ENCODE measurements around the gene STAG3. TPM values are rescaled to one million over a fixed set of nuclear protein-coding genes. Genes with fewer than 3 reads are reported as not detected.
"Not testable (repeated sequence)": the region's sequence is repeated elsewhere in the genome, so short reads cannot be mapped to it uniquely, and the experiment has no call there.

The STAG3 gene
- total and polyA plus RNA-seq, 2 of the 8 experiments (the other 6 are each of a cell fraction or from before 2014, with no cell fraction given), result 1.3 to 3.3 TPM

DNA sequence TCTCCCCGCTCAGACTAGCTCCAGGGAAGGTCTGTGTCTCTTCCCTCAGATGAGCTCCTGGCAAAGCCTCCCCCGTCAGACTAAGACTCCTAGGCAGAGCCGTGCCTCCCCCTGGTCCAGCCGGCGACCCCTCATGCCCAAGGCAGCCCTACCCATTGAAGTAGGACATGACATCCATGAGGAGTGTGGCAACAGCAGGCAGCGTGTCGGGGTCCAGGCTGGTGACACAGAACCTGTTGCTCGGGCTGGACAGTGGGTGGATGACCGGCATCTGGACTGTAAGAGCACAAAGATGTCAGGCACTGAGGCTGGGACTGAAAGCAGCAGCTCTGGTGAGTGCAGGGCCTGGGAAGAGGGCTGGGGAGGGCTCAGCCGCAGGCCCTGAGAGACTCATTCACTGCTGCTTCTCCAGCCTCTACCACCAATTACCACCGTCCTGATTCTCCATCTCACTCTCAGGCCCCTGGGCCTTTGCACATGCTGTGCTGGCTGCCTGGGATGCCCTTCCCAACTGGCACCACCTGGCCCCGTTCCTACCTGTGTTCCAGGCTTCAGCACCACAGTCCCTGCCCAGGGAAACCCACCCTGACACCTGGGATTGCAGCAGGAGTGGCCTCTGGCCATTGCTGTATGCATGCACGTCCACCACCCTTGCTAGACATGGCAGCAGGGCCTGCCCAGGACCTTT, 44.9 kb downstream of the STAG3 start (continued):
- no peak for TF ChIP-seq NANOG (IDR thresholded peaks at IDR 0.05; ENCODE audit: insufficient read depth, low read depth, low read length, poor library complexity, severe bottlenecking)
- TF ChIP-seq RAD21 (IDR thresholded peaks at IDR 0.05 in 1 of 2, conservative IDR thresholded peaks at IDR 0.05 in 1 of 2; ENCODE audit: low read depth in 2 of 2, low read length in 2 of 2), result no peak
- no peak for TF ChIP-seq POU5F1 (IDR thresholded peaks at IDR 0.05; ENCODE audit: low read depth, low read length)
- TF ChIP-seq, protein P1, sequence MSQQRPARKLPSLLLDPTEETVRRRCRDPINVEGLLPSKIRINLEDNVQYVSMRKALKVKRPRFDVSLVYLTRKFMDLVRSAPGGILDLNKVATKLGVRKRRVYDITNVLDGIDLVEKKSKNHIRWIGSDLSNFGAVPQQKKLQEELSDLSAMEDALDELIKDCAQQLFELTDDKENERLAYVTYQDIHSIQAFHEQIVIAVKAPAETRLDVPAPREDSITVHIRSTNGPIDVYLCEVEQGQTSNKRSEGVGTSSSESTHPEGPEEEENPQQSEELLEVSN (IDR thresholded peaks at IDR 0.05), result no peak

DNA sequence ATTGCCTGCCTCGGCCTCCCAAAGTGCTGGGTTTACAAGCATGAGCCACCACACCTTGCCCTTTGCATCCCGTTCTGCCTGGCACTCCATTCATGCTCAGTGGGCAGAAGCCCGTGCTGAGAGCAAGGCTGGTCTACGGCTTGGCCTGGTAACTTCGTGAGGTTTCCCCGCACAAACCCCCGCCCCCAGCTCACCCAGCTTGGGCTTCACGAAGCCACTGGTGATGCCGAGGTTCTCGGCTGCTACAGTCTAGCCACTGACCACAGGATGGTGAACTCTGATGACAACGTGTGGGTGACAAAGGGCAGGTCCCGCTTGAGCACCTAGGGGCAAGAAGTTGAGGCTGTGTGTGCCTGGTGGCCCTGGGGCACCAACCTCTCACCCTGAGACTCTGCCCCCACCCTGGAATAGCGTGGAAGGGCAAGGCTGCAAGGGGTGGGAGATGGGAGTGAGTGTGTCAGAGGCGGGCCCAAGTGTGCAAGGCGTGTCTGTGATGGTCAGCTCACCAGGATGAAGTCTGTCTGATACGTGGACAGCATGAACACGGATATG, 45.7 kb downstream of the STAG3 start:
- H4K5ac ChIP-seq (ENCODE audit: insufficient read length, low read depth, low read length); H3K4ac ChIP-seq (replicated peaks; ENCODE audit: insufficient read length, low read depth, low read length); H3K79me2 ChIP-seq (ENCODE audit: control insufficient read depth in 1 of 2, insufficient read depth in 2 of 2, low read length in 2 of 2); H3K23me2 ChIP-seq (ENCODE audit: low read depth, low read length); H2BK15ac ChIP-seq (ENCODE audit: low read length); H2BK120ac ChIP-seq (replicated peaks; ENCODE audit: low read depth, low read length); H3K27me3 ChIP-seq (replicated peaks in 1 of 4; ENCODE audit: control insufficient read depth in 3 of 4, extremely low read depth in 1 of 4, insufficient read depth in 3 of 4, low read length in 3 of 4); H4K8ac ChIP-seq (ENCODE audit: extremely low read depth, insufficient read depth, low read length); H3K36me3 ChIP-seq (ENCODE audit: control insufficient read depth in 2 of 4, insufficient read depth in 4 of 4, low read length in 3 of 4); H3K9ac ChIP-seq (replicated peaks in 1 of 4; ENCODE audit: extremely low read depth in 1 of 4, low read depth in 3 of 4, low read length in 3 of 4); H2AK5ac ChIP-seq (ENCODE audit: low read depth, low read length); H3K4me2 ChIP-seq (ENCODE audit: insufficient read depth in 1 of 2, low read depth in 2 of 2, low read length in 2 of 2); H2BK12ac ChIP-seq (ENCODE audit: low read depth, low read length); H3K56ac ChIP-seq (replicated peaks; ENCODE audit: insufficient read length, low read depth, low read length); H3K4me3 ChIP-seq (ENCODE audit: extremely low read depth in 1 of 4, insufficient read depth in 2 of 4, low read depth in 3 of 4, low read length in 4 of 4); H2AFZ ChIP-seq (ENCODE audit: low read length); H4K20me1 ChIP-seq (replicated peaks in 1 of 2; ENCODE audit: control insufficient read depth in 1 of 2, insufficient read depth in 2 of 2, low read length in 2 of 2); H3K23ac ChIP-seq (ENCODE audit: insufficient read length); H2BK5ac ChIP-seq (ENCODE audit: low read depth, low read length); H3K27ac ChIP-seq (ENCODE audit: low read depth, low read length); H3K18ac ChIP-seq (ENCODE audit: extremely low read depth, low read length); H3K79me1 ChIP-seq (ENCODE audit: low read depth, low read length); H3K9me3 ChIP-seq (ENCODE audit: insufficient read depth in 2 of 2, low read depth in 1 of 2, low read length in 1 of 2); H2BK20ac ChIP-seq (ENCODE audit: low read length); H3K4me1 ChIP-seq (replicated peaks in 1 of 4; ENCODE audit: control insufficient read depth in 3 of 4, insufficient read depth in 4 of 4, low read length in 3 of 4); FAIRE-seq; H4K91ac ChIP-seq (replicated peaks; ENCODE audit: insufficient read length, low read length); POLR2A ChIA-PET (ENCODE audit: partially characterized antibody); DNase-seq (ENCODE audit: low read depth in 1 of 2, low spot score in 2 of 2); H3K14ac ChIP-seq (ENCODE audit: insufficient read length): not testable (repeated sequence)
- CTCF ChIA-PET (ENCODE audit: partially characterized antibody), result interaction anchor here (1.0 to 5.1 kb wide), 2 partner anchors 35 to 91 kb away, joined by 3 to 47 read pairs; no protein-coding TSS in a partner anchor
- 94% methylated on average over 14 of the region's 17 CpGs; no CpG with 5 or more reads in 1 of the 2 experiments for whole genome bisulfite sequencing, 2 experiments (ENCODE audit: extremely low coverage in 1 of 2, insufficient coverage in 1 of 2, insufficient read length in 1 of 2, insufficient replicate concordance in 2 of 2, low coverage in 1 of 2, low lambda C conversion rate in 2 of 2, missing lambda C conversion rate in 1 of 2)

Data from H1 (cell line).